Aorta (tissue), 5 donors: Measurements from ENCODE around the gene S1PR1. TPM values are rescaled to one million over a fixed set of nuclear protein-coding genes. Genes with fewer than 3 reads are reported as not detected.
A peak's percentile ranks its signal among the peaks of the same experiment; 100 is the strongest.
"Not testable (repeated sequence)": the region's sequence is repeated elsewhere in the genome, so short reads cannot be mapped to it uniquely, and the experiment has no call there.

Source experiments
- ATAC-seq: fragments of 200-7000 bp; cut with Tn5 transposase; one replicate; pipeline ENCODE4 v1.9.1; 2022; ENCODE audit warnings: moderate library complexity; ENCODE audit not compliant: low FRiP score
- DNase-seq, 2 donors: peaks; one replicate each; pipeline ENCODE4 v3.0.0-alpha.2; 2020
- H3K27ac ChIP-seq, 2 donors: one replicate each; pipeline ENCODE4 v1.5.1; 2013; ENCODE audit warnings: low read length in 2 of 2, mild to moderate bottlenecking in 2 of 2, moderate library complexity in 2 of 2, control low read depth in 1 of 2, inconsistent platforms in 1 of 2, low read depth in 1 of 2
- H3K27me3 ChIP-seq, 2 donors: one replicate each; pipeline ENCODE4 v1.6.1; 2013; ENCODE audit warnings: control low read depth in 1 of 2, low read length in 1 of 2, mild to moderate bottlenecking in 1 of 2, moderate library complexity in 1 of 2; ENCODE audit not compliant: insufficient read depth in 2 of 2, control insufficient read depth in 1 of 2
- H3K36me3 ChIP-seq, 2 donors: one replicate each; pipeline ENCODE4 v1.6.1; 2013; ENCODE audit warnings: control low read depth in 1 of 2, low read length in 1 of 2, mild to moderate bottlenecking in 1 of 2; ENCODE audit not compliant: insufficient read depth in 2 of 2, control insufficient read depth in 1 of 2
- H3K4me1 ChIP-seq, 2 donors: one replicate each; pipeline ENCODE4 v1.6.1; 2013; ENCODE audit warnings: low read length in 2 of 2, control low read depth in 1 of 2, mild to moderate bottlenecking in 1 of 2, moderate library complexity in 1 of 2; ENCODE audit not compliant: insufficient read depth in 2 of 2, control insufficient read depth in 1 of 2
- H3K4me3 ChIP-seq, 2 donors: one replicate each; pipeline ENCODE4 v1.5.1; 2013; ENCODE audit warnings: low read length in 2 of 2, control low read depth in 1 of 2, mild to moderate bottlenecking in 1 of 2
- H3K9me3 ChIP-seq: one replicate; pipeline ENCODE4 v1.6.1; 2013; ENCODE audit warnings: mild to moderate bottlenecking, low read length; ENCODE audit not compliant: control insufficient read depth
- WGBS, 2 donors: extraction: QIAGEN DNeasy Blood & Tissue Kit; methylation state at CpG; one replicate each; pipeline ENCODE4 v1.1.7; 2013; 5-methylcytosine and 5-hydroxymethylcytosine counted together
- intact Hi-C, 2 donors: fragments of 100-400 bp; cut with DNase I; formaldehyde crosslinking; loops; one replicate each; pipeline versions ENCODE4 v1.14.2 to v1.15.0; 2022
- long read RNA-seq, 2 donors: library from polyadenylated mRNA; unstranded; transcript quantifications; one replicate each; pipeline ENCODE4 v2.0.0, GENCODE V29; 2020 to 2021
- polyA plus RNA-seq, 2 donors: library from polyadenylated mRNA; stranded (reverse); fragments of 200-250 nt; gene quantifications; one replicate each; pipeline ENCODE4 v1.2.3, GENCODE V29; 2013
- total RNA-seq, 2 donors: library from RNA; stranded (reverse); fragmentation: NEBNext Ultra II Directional; extraction: Animal tissue kit (Norgen Biotek cat#: 25700); gene quantifications; one replicate each; pipeline ENCODE4 v1.2.1, GENCODE V29; 2021
- donor health status: healthy with polysubstance abuse.
- donor health status: Bipolar disorder and iron deficiency.
- donor health status: DM: no; HTN: no; CAD: no.
- donor health status: DM: no; HTN: no; CAD: no.
- donor health status: DM: yes; HTN: yes; CAD: no.

Gene S1PR1
- 10 to 100 TPM; 51.3 to 71.0 TPM for total RNA-seq
- 1 to 10 TPM; 3.1 to 9.1 TPM for polyA plus RNA-seq
- long read RNA-seq, donor 1, transcript S1PR1-203 (2 exons, 825 nt): minor isoform, 13 of 171 reads
- long read RNA-seq, donor 1, transcript S1PR1-201 (2 exons, 2,909 nt): major isoform, 103 of 171 reads
- long read RNA-seq, donor 1, partial matches to known transcripts: 49 of 171 reads
- long read RNA-seq, donor 1, other reads (novel, unspliced or antisense): 5 of 171 reads
- long read RNA-seq, donor 2, transcript S1PR1-201 (2 exons, 2,909 nt): major isoform, 51 of 73 reads
- long read RNA-seq, donor 2, partial matches to known transcripts: 18 of 73 reads
- long read RNA-seq, donor 2, other reads (novel, unspliced or antisense): 1 of 73 reads

DNA sequence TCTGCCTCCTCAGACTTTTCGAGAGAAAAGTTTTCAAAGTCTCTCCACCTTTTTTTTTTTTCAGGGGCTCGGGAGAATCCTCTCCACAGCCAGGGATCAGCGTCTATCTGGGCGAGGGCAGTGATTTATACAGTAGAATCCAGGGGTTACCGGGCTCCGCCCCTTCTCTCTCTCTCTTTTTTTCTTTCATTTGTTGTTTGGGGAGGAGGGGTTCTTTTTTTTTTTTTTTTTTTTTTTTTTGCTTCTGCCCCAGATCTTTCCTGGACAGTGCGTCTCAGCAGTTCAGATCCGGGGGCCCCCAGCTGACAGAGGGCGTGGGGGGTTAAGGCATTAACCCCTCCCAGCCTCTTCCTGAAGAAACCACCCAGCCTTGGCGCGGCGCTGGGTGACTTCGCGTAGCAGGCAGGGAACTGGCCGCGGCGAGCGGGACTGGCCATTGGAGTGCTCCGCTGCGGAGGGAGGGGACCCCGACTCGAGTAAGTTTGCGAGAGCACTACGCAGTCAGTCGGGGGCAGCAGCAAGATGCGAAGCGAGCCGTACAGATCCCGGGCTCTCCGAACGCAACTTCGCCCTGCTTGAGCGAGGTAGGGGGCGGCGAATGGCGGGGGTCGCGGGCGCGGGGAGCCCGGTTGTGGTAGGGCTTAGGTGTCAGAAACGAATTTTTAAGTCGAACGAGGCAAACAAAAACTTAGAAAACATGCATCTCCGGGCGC lies at the start of gene S1PR1:
Gene S1PR1, plus strand, starts transcription at position 504 of the 713 bp plus-strand sequence. CDS start 1,966 bp downstream, outside the sequence.
- Histone ChIP-seq H3K27ac (no peak within 1 kb of the TSS), H3K9me3 (no peaks in the 10 kb centered on the region), H3K4me1 (no peaks in the 10 kb centered on the region), H3K36me3 (no peaks in the 10 kb centered on the region), H3K4me3 (peak within 1 kb of the TSS; percentile 1 to 75), H3K27me3 (no peaks in the 10 kb centered on the region)
- intact Hi-C loops: loop anchor here (5.0 to 10.0 kb wide), 9 partner anchors 48 to 314 kb away; partner anchors contain the start of gene DPH5 (in 2 of the 2)
- ATAC-seq (peak; percentile 82), DNase-seq (peak; percentile 84 to 91)
- WGBS, 2 donors: 0% methylated on average over 46 of the region's 46 CpGs

DNA sequence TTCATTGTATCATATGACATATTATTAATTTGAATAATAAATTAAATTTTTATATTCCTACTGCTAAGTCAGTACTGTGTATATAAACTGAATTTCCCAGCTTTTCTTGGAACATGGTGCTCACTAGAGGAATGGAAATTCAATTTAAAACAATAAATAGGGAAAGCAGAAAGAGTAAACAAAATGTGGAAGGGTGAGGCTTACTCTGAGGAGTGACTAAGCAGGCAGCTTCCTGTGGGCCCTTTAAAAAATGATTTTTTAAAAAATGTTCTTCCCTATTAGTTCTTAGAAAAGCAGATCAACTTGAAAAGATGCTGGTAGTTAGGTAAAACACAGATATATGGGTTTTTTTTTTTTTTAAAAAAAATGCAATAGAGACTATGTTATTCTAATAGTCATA lies 49.5 kb upstream of the S1PR1 start:
- H3K27ac ChIP-seq: no peak overlapping the region
- H3K9me3 ChIP-seq: no peaks in the 10 kb centered on the region
- no peaks in the 10 kb centered on the region for H3K36me3 ChIP-seq
- no peak overlapping the region for H3K4me3 ChIP-seq
- DNase-seq: no peak
- peaks cover 0 to 1% of the 10 kb centered on the region in 2 donors for H3K4me1 ChIP-seq
- no peak for ATAC-seq
- H3K27me3 ChIP-seq: peaks cover 0 to under 1% of the 10 kb centered on the region in 2 donors
- intact Hi-C loops: loop anchor here in 1 of 2 donors (5.0 kb wide), 1 partner anchor 50 kb away; the partner anchor contains the start of gene S1PR1

DNA sequence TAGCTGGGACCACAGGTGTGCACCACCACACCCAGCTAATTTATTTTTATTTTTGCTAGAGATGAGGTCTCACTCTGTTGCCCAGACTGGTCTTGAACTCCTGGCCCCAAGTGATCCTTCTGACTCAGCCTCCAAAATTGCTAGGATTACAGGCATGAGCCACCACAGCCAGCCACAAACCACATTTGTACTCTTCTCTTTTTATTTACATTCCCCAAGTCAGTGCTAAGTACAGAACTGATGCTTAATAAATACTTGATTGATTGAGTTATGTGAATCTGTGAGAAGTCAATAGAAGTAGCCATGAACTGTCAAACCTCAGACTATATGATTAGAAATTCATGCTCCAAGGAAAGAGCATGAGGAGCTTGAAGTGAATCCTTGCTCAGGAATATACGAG lies 48.5 kb upstream of the S1PR1 start:
- Histone ChIP-seq H3K4me1 (peaks cover 0 to 1% of the 10 kb centered on the region in 2 donors), H3K9me3 (no peaks in the 10 kb centered on the region), H3K27me3 (peaks cover 0 to 2% of the 10 kb centered on the region in 2 donors), H3K4me3 (no peak overlapping the region), H3K27ac (no peak overlapping the region), H3K36me3 (no peaks in the 10 kb centered on the region)
- DNase-seq (no peak), ATAC-seq (no peak)
- intact Hi-C loops: loop anchor here in 1 of 2 donors (5.0 kb wide), 1 partner anchor 49 kb away; the partner anchor contains the start of gene S1PR1
- 96 to 99% methylated on average over 1 of the region's 1 CpG for WGBS, 2 donors

DNA sequence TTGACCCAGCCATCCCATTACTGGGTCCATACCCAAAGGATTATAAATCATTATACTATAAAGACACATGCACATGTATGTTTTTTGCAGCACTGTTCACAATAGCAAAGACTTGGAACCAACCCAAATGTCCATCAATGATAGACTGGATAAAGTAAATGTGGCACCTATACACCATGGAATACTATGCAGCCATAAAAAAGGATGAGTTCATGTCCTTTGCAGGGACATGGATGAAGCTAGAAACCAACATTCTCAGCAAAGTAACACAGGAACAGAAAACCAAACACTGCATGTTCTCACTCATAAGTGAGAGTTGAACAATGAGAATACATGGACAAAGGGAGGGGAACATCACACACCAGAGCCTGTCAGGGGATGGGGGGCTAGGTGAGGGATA lies 47.9 kb upstream of the S1PR1 start:
- H3K27ac ChIP-seq, H3K4me3 ChIP-seq, H3K4me1 ChIP-seq, H3K27me3 ChIP-seq, H3K36me3 ChIP-seq, ATAC-seq, DNase-seq, H3K9me3 ChIP-seq: not testable (repeated sequence)
- intact Hi-C loops: loop anchor here in 1 of 2 donors (5.0 kb wide), 1 partner anchor 48 kb away; the partner anchor contains the start of gene S1PR1

DNA sequence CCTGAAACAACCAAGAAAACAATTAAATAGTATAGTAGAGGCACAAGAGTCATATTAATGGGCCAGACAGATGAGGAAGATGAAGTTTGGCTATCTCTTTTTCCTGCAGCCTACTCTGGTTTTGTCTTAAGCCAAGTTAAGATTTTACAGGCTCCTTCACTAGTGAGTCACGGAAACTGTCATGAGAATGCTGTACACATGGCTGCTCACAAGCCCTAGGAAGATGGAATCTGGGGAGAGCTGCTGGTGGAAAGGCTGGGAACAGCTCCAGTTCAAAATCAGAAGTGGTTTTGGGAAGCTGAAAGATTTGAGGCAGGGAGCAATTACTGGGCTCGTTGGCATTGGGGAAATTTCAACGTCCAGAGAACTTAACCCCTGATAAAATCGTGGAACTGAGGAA lies 46.4 kb upstream of the S1PR1 start:
- H3K36me3 ChIP-seq: no peaks in the 10 kb centered on the region
- peaks cover 0 to 1% of the 10 kb centered on the region in 2 donors for H3K4me1 ChIP-seq
- ATAC-seq (no peak), DNase-seq (no peak)
- no peaks in the 10 kb centered on the region for H3K9me3 ChIP-seq
- intact Hi-C loops: no loop called here
- H3K27me3 ChIP-seq: peaks cover 0 to 2% of the 10 kb centered on the region in 2 donors
- no peak overlapping the region for H3K4me3 ChIP-seq
- 8 to 17% methylated on average over 4 of the region's 4 CpGs for WGBS, 2 donors
- peak overlapping the region in 1 of 2 donors; percentile 3 for H3K27ac ChIP-seq

DNA sequence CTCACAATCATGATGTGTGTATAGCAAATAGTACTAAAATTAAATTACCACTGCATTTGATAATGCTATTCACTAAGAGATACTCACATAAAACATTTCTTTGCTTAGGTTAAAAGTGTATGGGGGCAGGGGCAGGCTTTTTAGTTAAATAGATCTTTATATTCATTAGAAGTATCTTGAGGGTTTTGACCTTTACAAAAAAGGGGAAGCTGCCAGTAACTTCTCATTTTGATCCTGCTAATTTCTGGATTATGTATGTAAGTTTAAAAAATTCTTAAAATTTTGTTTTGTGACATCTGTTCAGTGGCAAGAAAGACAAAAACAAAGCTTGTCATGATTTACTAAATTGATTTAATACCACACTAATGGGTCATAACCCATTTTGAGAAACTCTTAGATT lies 45.8 kb upstream of the S1PR1 start:
- ATAC-seq (no peak), DNase-seq (no peak)
- H3K9me3 ChIP-seq: no peaks in the 10 kb centered on the region
- H3K4me3 ChIP-seq: no peak overlapping the region
- peaks cover 0 to 2% of the 10 kb centered on the region in 2 donors for H3K27me3 ChIP-seq
- intact Hi-C loops: no loop called here
- H3K4me1 ChIP-seq: peaks cover 0 to 1% of the 10 kb centered on the region in 2 donors
- H3K36me3 ChIP-seq: no peaks in the 10 kb centered on the region
- no peak overlapping the region for H3K27ac ChIP-seq

DNA sequence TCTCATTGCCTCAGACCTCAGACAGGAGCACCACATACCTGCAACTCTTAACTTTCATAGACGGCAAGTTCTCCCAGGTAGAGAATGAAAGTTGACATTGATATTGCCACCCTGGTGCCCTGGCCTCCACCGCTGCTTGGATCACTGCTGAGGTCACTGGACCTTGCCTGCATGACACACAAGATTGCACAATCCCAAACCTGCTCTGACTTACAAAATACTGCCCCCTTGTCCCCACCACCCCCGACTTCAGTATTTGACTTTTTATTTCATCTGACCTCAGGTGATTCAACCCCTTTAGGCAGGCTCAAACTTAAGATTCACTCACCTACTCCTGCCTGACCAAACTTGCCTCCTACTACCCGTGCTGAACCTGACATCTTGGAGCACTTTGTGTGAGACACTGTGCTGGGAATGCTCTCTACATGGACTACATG lies 43.1 kb upstream of the S1PR1 start:
- ATAC-seq (peak; percentile 44), DNase-seq (no peak)
- Histone ChIP-seq H3K36me3 (no peaks in the 10 kb centered on the region), H3K9me3 (no peaks in the 10 kb centered on the region), H3K4me3 (no peak overlapping the region), H3K27ac (no peak overlapping the region), H3K4me1 (peaks cover 0 to 1% of the 10 kb centered on the region in 2 donors), H3K27me3 (peaks cover 0 to 2% of the 10 kb centered on the region in 2 donors)
- 84 to 89% methylated on average over 4 of the region's 4 CpGs for WGBS, 2 donors
- intact Hi-C loops: no loop called here

DNA sequence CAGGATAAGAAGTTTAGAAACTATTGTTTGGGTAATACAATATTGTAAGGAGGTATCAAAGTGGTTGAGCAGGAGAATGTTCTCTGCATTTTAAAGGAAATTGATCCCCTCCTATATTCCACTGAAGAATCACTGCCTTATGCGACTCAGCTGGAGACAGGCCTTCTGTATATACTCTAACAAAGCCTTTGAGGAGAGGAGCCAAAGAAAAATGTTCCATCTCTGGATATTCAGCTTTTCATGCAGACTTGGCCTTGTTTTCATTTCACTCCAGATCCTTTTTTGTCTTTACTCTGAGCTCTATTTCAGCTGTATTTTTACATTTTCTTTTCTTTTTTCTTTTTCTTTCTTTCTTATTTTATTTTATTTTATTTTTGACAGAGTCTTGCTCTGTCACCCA lies 42.1 kb upstream of the S1PR1 start:
- Histone ChIP-seq H3K4me3 (no peak overlapping the region), H3K27me3 (peaks cover 0 to 2% of the 10 kb centered on the region in 2 donors), H3K36me3 (no peaks in the 10 kb centered on the region), H3K9me3 (no peaks in the 10 kb centered on the region), H3K27ac (no peak overlapping the region), H3K4me1 (peaks cover 0 to 1% of the 10 kb centered on the region in 2 donors)
- intact Hi-C loops: no loop called here
- DNase-seq (no peak), ATAC-seq (no peak)
- WGBS, 2 donors: 82% methylated on average over 1 of the region's 1 CpG
